Mammary epithelial cell (primary cell): Measurements from ENCODE around the gene PRKCZ.

ENCODE experiments used
- EZH2 ChIP-seq: IDR thresholded peaks from 2 replicates; pipeline ENCODE4 v1.6.1; 2012; ENCODE audit warnings: low read length, inconsistent platforms, borderline replicate concordance
- TF ChIP-seq, protein P1 (sequence below), 2 donors: IDR thresholded peaks in 1 of 2; conservative IDR thresholded peaks in 1 of 2; 2 replicates each; pipeline ENCODE4 v1.5.1; 2011 to 2012; ENCODE audit warnings: inconsistent platforms in 2 of 2, low read length in 2 of 2, mild to moderate bottlenecking in 2 of 2, control low read depth in 1 of 2, low read depth in 1 of 2; ENCODE audit not compliant: insufficient read depth in 1 of 2; ENCODE audit errors: extremely low read depth in 1 of 2

DNA sequence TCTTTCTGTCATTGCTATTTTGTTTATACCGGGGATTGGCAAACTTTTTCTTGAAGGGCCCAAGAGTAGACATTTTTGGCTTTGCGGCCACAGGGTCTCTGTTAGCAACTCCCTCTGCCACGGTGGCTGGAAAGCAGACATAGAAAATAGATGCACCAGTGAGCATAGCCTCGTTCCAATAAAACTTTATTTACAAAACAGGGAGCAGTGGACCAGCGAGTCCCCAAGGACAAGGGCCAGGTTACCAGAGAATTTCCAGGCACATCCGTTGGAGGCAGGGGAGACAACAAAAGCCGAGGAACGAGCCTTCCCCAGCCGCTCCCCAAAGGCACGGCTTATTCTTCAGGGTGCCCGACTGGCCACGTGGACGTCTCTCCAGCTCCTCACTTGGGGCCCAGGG is 117.9 kb downstream of the PRKCZ start:
- no peak for TF ChIP-seq EZH2
- TF ChIP-seq, protein P1, sequence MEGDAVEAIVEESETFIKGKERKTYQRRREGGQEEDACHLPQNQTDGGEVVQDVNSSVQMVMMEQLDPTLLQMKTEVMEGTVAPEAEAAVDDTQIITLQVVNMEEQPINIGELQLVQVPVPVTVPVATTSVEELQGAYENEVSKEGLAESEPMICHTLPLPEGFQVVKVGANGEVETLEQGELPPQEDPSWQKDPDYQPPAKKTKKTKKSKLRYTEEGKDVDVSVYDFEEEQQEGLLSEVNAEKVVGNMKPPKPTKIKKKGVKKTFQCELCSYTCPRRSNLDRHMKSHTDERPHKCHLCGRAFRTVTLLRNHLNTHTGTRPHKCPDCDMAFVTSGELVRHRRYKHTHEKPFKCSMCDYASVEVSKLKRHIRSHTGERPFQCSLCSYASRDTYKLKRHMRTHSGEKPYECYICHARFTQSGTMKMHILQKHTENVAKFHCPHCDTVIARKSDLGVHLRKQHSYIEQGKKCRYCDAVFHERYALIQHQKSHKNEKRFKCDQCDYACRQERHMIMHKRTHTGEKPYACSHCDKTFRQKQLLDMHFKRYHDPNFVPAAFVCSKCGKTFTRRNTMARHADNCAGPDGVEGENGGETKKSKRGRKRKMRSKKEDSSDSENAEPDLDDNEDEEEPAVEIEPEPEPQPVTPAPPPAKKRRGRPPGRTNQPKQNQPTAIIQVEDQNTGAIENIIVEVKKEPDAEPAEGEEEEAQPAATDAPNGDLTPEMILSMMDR (conservative IDR thresholded peaks at IDR 0.05 in 1 of 2, IDR thresholded peaks at IDR 0.05 in 1 of 2; ENCODE audit: extremely low read depth in 1 of 2, insufficient read depth in 1 of 2, low read depth in 1 of 2, low read length in 2 of 2): no peak
